ENCODE data around the gene RAMP3. TPM values are rescaled to one million over a fixed set of nuclear protein-coding genes. Genes with fewer than 3 reads are reported as not detected.

The RAMP3 gene
- total and polyA plus RNA-seq, 2 donors (not counting 1 experiment from before 2014, with no cell fraction given), result not detected

DNA sequence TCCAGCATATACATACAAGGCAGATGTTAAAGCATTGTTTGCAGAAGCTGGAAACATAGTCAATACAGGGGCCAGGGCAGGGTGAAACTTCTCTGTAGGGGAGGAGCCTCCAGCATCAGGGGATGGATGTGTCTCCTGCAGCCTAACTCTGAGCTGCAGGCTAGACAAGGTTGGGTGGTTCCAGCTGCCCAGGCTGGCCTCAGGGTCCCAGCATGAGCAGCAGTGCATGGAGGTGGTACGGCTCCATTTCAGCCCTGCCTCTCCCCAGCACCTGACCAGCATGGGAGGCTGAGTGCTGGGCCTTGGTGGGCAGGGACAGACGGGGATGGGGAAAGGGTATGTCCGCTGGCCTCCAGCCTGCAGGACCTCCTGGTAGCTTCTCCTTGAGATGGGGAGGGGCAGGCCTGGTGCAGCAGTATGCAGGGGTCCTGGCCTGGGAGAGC lies 38.7 kb upstream of the RAMP3 start:
- H2AFZ ChIP-seq (ENCODE audit: insufficient read depth, low read depth, low read length, poor library complexity, severe bottlenecking), result no peak overlapping the region
- H3K4me2 ChIP-seq (replicated peaks; ENCODE audit: low read depth, low read length, poor library complexity, severe bottlenecking), result no peak overlapping the region
- no peak for DNase-seq
- no peak overlapping the region for H3K4me3 ChIP-seq (ENCODE audit: control extremely low read depth in 1 of 5, extremely low read depth in 1 of 5, insufficient read depth in 1 of 5, low read depth in 2 of 5, low read length in 4 of 5)
- 42% methylated on average over 3 of the region's 3 CpGs for WGBS (ENCODE audit: insufficient coverage)
- no peak for ATAC-seq (ENCODE audit: low read depth)
- H3K4me1 ChIP-seq (ENCODE audit: control insufficient read depth in 2 of 2, insufficient read depth in 2 of 2, low read length in 2 of 2), result peaks cover 0 to 20% of the 10 kb centered on the region in 2 donors
- H3K27me3 ChIP-seq (replicated peaks in 1 of 4; ENCODE audit: control extremely low read depth in 1 of 4, control insufficient read depth in 3 of 4, insufficient read depth in 4 of 4, low read length in 3 of 4), result peaks cover 0 to 5% (median 0%) of the 10 kb centered on the region in 4 experiments
- H4K20me1 ChIP-seq (ENCODE audit: control insufficient read depth, insufficient read depth, low read length, poor library complexity, severe bottlenecking), result no peaks in the 10 kb centered on the region
- ChIA-PET POLR2A (no interaction called here), CTCF (no interaction called here)
- Mint-ChIP-seq H3K4me3 (no peak overlapping the region), H3K9me3 (ENCODE audit: insufficient read depth) (no peaks in the 10 kb centered on the region), H3K27me3 (peaks cover 4% of the 10 kb centered on the region), H3K27ac (no peak overlapping the region), H3K4me1 (peaks cover 7% of the 10 kb centered on the region)
- H3K79me2 ChIP-seq (ENCODE audit: control insufficient read depth, insufficient read depth, low read length), result no peaks in the 10 kb centered on the region
- intact Hi-C loops (cut with micrococcal nuclease), result no loop called here
- no peak for TF ChIP-seq EZH2 (IDR thresholded peaks at IDR 0.05; ENCODE audit: borderline replicate concordance, insufficient read depth, low read depth, low read length, poor library complexity, severe bottlenecking)
- TF ChIP-seq CTCF (IDR thresholded peaks at IDR 0.05), result no peak
- H3K9ac ChIP-seq (ENCODE audit: low read length), result no peak overlapping the region
- H3K9me3 ChIP-seq (ENCODE audit: control extremely low read depth in 1 of 3, control insufficient read depth in 2 of 3, insufficient read depth in 1 of 3, low read length in 2 of 3), result no peaks in the 10 kb centered on the region
- H3K27ac ChIP-seq (ENCODE audit: low read length in 2 of 2), result no peak overlapping the region
- H3K36me3 ChIP-seq (replicated peaks in 1 of 2; ENCODE audit: control extremely low read depth in 1 of 2, control insufficient read depth in 1 of 2, extremely low read depth in 1 of 2, insufficient read depth in 2 of 2, low read length in 1 of 2), result no peaks in the 10 kb centered on the region

DNA sequence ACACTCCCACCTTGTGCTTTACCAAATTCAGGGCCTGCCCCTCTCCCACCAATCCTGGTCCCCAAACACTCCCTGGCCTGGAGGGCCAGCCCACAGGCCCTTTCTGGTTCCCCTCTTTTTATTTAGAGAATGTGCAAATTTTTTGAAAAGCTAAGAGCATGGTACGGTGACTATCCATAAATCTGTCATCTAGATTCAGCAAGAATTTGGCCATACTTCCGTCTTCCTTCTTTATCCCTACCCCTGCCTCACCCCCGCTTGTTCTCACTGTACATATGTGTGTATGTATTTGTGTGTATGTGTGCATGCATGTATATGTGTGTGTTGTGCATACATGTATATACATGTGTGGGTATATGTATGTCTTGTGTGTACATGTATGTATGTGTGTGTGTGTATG lies 38.0 kb upstream of the RAMP3 start:
- intact Hi-C loops (cut with micrococcal nuclease), result no loop called here
- Mint-ChIP-seq H3K9me3 (ENCODE audit: insufficient read depth) (no peaks in the 10 kb centered on the region), H3K4me1 (peaks cover 7% of the 10 kb centered on the region), H3K27ac (no peak overlapping the region), H3K4me3 (no peak overlapping the region), H3K27me3 (peaks cover 4% of the 10 kb centered on the region)
- Histone ChIP-seq H3K9me3 (ENCODE audit: control extremely low read depth in 1 of 3, control insufficient read depth in 2 of 3, insufficient read depth in 1 of 3, low read length in 2 of 3) (no peaks in the 10 kb centered on the region), H3K36me3 (replicated peaks in 1 of 2; ENCODE audit: control extremely low read depth in 1 of 2, control insufficient read depth in 1 of 2, extremely low read depth in 1 of 2, insufficient read depth in 2 of 2, low read length in 1 of 2) (no peaks in the 10 kb centered on the region), H3K4me1 (ENCODE audit: control insufficient read depth in 2 of 2, insufficient read depth in 2 of 2, low read length in 2 of 2) (peaks cover 0 to 20% of the 10 kb centered on the region in 2 donors), H3K9ac (ENCODE audit: low read length) (no peak overlapping the region), H3K27me3 (replicated peaks in 1 of 4; ENCODE audit: control extremely low read depth in 1 of 4, control insufficient read depth in 3 of 4, insufficient read depth in 4 of 4, low read length in 3 of 4) (peaks cover 0 to 5% (median 0%) of the 10 kb centered on the region in 4 experiments), H2AFZ (ENCODE audit: insufficient read depth, low read depth, low read length, poor library complexity, severe bottlenecking) (no peak overlapping the region), H3K79me2 (ENCODE audit: control insufficient read depth, insufficient read depth, low read length) (no peaks in the 10 kb centered on the region), H3K4me3 (ENCODE audit: control extremely low read depth in 1 of 5, extremely low read depth in 1 of 5, insufficient read depth in 1 of 5, low read depth in 2 of 5, low read length in 4 of 5) (no peak overlapping the region), H3K27ac (ENCODE audit: low read length in 2 of 2) (no peak overlapping the region), H3K4me2 (replicated peaks; ENCODE audit: low read depth, low read length, poor library complexity, severe bottlenecking) (no peak overlapping the region), H4K20me1 (ENCODE audit: control insufficient read depth, insufficient read depth, low read length, poor library complexity, severe bottlenecking) (no peaks in the 10 kb centered on the region)
- ChIA-PET CTCF (no interaction called here), POLR2A (no interaction called here)
- ATAC-seq (ENCODE audit: low read depth) (no peak), DNase-seq (no peak)
- TF ChIP-seq CTCF (IDR thresholded peaks at IDR 0.05) (no peak), EZH2 (IDR thresholded peaks at IDR 0.05; ENCODE audit: borderline replicate concordance, insufficient read depth, low read depth, low read length, poor library complexity, severe bottlenecking) (no peak)
- WGBS (ENCODE audit: insufficient coverage), result no CpG with 5 or more reads among the region's 3 CpGs

All from B cell (primary cell).